ENCODE measurements around the gene NFATC1.

The NFATC1 gene

GRCh38 chr18:79574938-79575525 is 179.3 kb downstream of the NFATC1 start:
- ATAC-seq = no peak

GRCh38 chr18:79575891-79576685 is 180.4 kb downstream of the NFATC1 start:
- no peak for ATAC-seq
- no peak for DNase-seq

More at GRCh38 chr18:79574938-79575525, 179.3 kb downstream of the NFATC1 start:
- DNase-seq = no peak

GRCh38 chr18:79576686-79577351 is 181.1 kb downstream of the NFATC1 start:
- DNase-seq (no peak), ATAC-seq (no peak)

- ATAC-seq = peak; percentile 10
- no peak for DNase-seq
Observed at GRCh38 chr18:79577451-79578395, 182.0 kb downstream of the NFATC1 start.

- DNase-seq = no peak
- ATAC-seq = no peak
Observed at GRCh38 chr18:79578396-79579260, 182.9 kb downstream of the NFATC1 start.

Data from stimulated activated naive CD8-positive, alpha-beta T cell treated with anti-CD3 and anti-CD28 coated beads, Interleukin-15, Interleukin-2, amounts not matched to agents 100 U/mL and 50 U/mL, for 24 hours (primary cell).